ENCODE data around the gene ASB10. TPM values are rescaled to one million over a fixed set of nuclear protein-coding genes. Genes with fewer than 3 reads are reported as not detected.

The ASB10 gene
- polyA plus RNA-seq, 3 donors = not detected

- DNase-seq (ENCODE audit: low read depth in 3 of 3, low spot score in 2 of 3) = no peak
Observed at GRCh38 chr7:151168003-151168786, 18.9 kb downstream of the ASB10 start.

- DNase-seq (ENCODE audit: low read depth in 3 of 3, low spot score in 2 of 3) = peak in 1 of 3 donors; percentile 23
Observed at GRCh38 chr7:151167197-151167961, 19.7 kb downstream of the ASB10 start, which contains the start of gene GBX1. Gene GBX1 (minus strand): TSS chr7:151167694. CDS start chr7:151167548, 146 bp downstream.

- DNase-seq (ENCODE audit: low read depth in 3 of 3, low spot score in 2 of 3) = no peak
Observed at GRCh38 chr7:151166629-151167196, 20.3 kb downstream of the ASB10 start.

GRCh38 chr7:151161757-151162156, 25.3 kb downstream of the ASB10 start:
- no peak for DNase-seq (ENCODE audit: low read depth in 3 of 3, low spot score in 2 of 3)

GRCh38 chr7:151157645-151158329, 29.3 kb downstream of the ASB10 start:
- no peak for DNase-seq (ENCODE audit: low read depth in 3 of 3, low spot score in 2 of 3)

- DNase-seq (ENCODE audit: low read depth in 3 of 3, low spot score in 2 of 3) = no peak
Observed at GRCh38 chr7:151152643-151153513, 34.2 kb downstream of the ASB10 start.

GRCh38 chr7:151150388-151150787, 36.7 kb downstream of the ASB10 start:
- DNase-seq (ENCODE audit: low read depth in 3 of 3, low spot score in 2 of 3) = no peak

- DNase-seq (ENCODE audit: low read depth in 3 of 3, low spot score in 2 of 3) = no peak
Observed at GRCh38 chr7:151148319-151149259, 38.5 kb downstream of the ASB10 start.

- DNase-seq (ENCODE audit: low read depth in 3 of 3, low spot score in 2 of 3) = no peak
Observed at GRCh38 chr7:151146761-151147160, 40.3 kb downstream of the ASB10 start.

GRCh38 chr7:151144387-151144786, 42.7 kb downstream of the ASB10 start:
- DNase-seq (ENCODE audit: low read depth in 3 of 3, low spot score in 2 of 3) = no peak

- DNase-seq (ENCODE audit: low read depth in 3 of 3, low spot score in 2 of 3) = no peak
Observed at GRCh38 chr7:151143261-151144015, 43.6 kb downstream of the ASB10 start.

GRCh38 chr7:151142686-151143040, 44.4 kb downstream of the ASB10 start:
- DNase-seq (ENCODE audit: low read depth in 3 of 3, low spot score in 2 of 3) = no peak

- no peak for DNase-seq (ENCODE audit: low read depth in 3 of 3, low spot score in 2 of 3)
Observed at GRCh38 chr7:151141855-151142685, 45.0 kb downstream of the ASB10 start.

GRCh38 chr7:151141311-151141854, 45.7 kb downstream of the ASB10 start:
- no peak for DNase-seq (ENCODE audit: low read depth in 3 of 3, low spot score in 2 of 3)

- no peak for DNase-seq (ENCODE audit: low read depth in 3 of 3, low spot score in 2 of 3)
Observed at GRCh38 chr7:151140826-151141225, 46.2 kb downstream of the ASB10 start.

- DNase-seq (ENCODE audit: low read depth in 3 of 3, low spot score in 2 of 3) = no peak
Observed at GRCh38 chr7:151139791-151140190, 47.3 kb downstream of the ASB10 start.

Measured in right renal cortex interstitium (tissue), 3 donors.